ENCODE data around the gene SEMA3E. TPM values are rescaled to one million over a fixed set of nuclear protein-coding genes. Genes with fewer than 3 reads are reported as not detected.
"Not testable (repeated sequence)": the region's sequence is repeated elsewhere in the genome, so short reads cannot be mapped to it uniquely, and the experiment has no call there.

SEMA3E gene
- 0.04 TPM in 1 of 2 replicates, not detected in the other for total RNA-seq

- no peak for DNase-seq (ENCODE audit: low read depth, low spot score)
Measured at GRCh38 chr7:83648464-83649241, at the start of gene SEMA3E. Gene SEMA3E, minus strand, starts transcription at chr7:83649139.

DNA sequence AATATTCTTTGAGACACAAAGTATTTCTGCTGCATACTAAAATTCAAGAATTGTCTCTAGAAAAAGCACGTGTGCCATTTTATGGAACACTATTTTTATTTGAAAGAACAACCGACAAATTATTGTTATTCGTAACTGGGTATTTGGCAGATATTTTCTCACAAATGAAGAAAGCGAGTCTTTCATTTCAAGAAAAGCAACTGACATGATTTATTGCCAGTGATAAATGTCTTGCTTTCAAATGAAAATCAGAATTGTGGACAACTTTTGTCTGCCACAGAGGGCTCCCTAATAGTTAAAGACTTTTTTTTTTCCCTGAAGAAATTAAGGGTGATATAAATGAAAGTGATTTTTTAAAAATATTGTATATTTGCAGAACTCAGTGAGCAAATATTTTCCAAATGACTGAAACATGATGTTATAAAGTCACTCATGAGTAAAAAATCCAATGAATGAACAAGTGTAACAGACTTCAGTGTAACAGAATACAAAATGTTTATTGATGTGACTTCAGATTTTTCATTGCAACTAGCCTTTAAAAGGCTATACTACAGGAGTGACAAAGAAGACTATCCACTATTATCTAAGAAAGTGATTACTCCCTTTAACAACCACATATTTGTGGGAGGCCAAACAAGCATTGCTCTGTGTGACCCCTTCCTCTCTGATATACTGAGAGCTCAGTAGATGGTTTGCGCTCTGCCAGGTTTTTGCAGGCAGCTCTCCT lies 49.0 kb upstream of the SEMA3E start:
- no peak for DNase-seq (ENCODE audit: low read depth, low spot score)

DNA sequence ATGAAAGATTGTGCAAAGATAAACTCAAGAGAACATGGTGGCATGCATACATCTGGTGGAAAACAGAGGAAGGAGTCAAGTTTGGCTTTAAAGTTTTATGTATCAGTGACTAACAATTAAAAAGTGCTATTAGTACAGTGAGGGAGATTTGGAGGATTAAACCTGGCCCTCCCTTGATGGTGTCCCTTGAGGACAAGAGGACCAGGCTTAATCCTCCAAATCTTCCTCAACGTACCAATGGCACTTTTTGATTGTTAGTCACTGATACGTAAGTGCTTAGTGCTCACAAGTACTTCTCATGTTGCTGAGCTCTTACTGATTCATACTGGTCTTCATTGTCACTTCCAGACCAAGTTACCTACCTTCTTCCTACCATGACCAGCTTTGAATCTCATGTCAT lies 47.2 kb upstream of the SEMA3E start:
- DNase-seq (ENCODE audit: low read depth, low spot score) = no peak

DNA sequence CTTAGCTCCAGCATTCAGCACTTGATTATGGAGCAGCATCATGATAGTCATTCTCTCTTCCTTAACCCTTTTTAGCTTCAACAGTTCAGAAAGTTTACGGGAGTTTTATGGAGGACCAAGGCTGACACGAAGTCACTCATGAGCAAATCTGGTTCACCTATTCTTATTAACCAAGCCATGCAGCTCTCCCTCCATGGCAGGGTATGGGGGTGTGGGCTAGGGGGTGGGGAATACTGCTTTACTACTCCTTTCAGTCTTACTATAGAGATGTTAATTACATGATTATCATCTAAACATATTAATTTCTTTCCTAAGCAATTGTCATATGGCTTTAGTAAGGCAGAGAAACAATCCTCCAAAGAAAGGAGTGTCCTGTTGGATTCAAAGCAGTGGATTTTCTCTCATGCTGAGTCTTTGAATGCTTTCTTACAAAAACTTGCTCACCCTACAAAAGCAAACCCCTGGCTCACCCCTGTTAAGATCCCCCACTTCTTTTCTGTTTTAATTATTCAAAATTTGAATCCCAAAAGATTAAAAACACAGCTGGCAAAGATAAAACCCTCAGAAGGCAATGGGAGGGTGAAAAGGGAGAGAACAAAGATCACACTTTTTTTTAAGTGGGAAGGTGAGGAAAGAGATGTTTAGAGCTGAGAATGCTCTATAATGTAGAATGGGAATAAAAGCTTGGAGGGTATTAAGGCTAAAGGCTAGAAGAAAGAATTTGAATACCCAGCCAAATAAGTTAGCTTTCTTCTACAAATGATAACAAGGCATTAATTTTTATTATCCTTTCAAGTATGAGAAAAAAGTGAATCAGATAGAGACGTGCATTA lies 46.4 kb upstream of the SEMA3E start:
- no peak for DNase-seq (ENCODE audit: low read depth, low spot score)

- DNase-seq (ENCODE audit: low read depth, low spot score) = no peak
Measured at GRCh38 chr7:83693256-83693655, 44.3 kb upstream of the SEMA3E start.

DNA sequence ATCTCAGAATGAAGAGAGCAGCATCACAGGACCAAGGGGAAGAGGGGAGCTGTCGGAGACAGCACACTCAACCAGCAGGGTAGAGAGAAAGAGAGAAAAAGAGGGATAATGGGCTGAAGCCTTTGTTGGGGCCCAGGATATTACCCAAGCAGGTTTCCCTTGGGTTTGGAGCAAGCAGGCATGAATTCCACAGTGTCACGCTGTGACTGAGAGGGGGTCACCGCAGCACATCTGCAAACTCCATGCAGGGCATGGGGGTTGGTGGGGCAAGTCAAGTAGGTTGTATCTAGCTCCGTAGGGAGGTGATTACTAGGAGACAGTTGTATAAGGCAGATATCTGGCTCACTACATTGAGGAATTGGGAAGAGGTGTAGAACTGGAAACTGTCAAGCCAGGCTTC lies 42.2 kb upstream of the SEMA3E start:
- DNase-seq (ENCODE audit: low read depth, low spot score) = no peak

DNA sequence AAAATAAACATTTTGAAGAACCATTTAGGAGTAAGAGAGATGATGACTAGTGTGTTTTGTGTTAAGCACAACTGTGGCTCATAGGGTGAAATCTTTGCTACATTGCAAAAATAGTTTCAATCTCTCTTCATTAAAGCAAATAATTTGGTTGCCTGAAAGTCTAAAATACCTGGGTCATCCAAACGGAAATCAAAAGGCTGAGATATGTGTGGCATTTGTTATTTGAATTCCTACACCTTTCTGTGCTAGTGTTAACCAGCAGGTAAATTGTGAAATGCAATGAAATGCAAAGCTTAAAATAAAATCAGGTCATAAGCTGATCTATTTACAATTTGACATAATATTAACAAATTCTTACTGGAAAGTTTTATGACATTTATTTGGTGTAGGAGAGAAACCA lies 40.9 kb upstream of the SEMA3E start:
- DNase-seq (ENCODE audit: low read depth, low spot score) = no peak

DNA sequence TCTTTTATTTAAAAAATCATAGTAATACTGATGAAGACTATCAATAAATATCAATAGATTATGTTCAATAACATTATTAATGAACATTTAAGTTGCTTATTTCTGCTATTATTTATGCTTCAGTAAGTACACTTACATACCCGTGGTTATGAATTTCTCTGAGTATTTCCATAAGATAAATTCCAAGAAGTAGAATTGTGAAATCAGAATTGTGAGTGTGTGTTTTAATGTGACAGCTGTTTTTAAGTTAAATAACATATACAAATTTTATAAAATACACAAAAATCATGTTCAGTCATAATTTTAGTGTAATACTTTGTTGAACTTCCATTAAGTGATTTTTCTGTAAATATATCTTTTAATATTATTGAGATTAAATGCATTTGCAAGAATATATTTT lies 37.5 kb upstream of the SEMA3E start:
- no peak for DNase-seq (ENCODE audit: low read depth, low spot score)

GRCh38 chr7:83684928-83685327 lies 36.0 kb upstream of the SEMA3E start:
- DNase-seq (ENCODE audit: low read depth, low spot score) = no peak

- DNase-seq (ENCODE audit: low read depth, low spot score) = no peak
Measured at GRCh38 chr7:83681200-83681778, 32.4 kb upstream of the SEMA3E start.

- no peak for DNase-seq (ENCODE audit: low read depth, low spot score)
Measured at GRCh38 chr7:83677180-83677866, 28.4 kb upstream of the SEMA3E start.

DNA sequence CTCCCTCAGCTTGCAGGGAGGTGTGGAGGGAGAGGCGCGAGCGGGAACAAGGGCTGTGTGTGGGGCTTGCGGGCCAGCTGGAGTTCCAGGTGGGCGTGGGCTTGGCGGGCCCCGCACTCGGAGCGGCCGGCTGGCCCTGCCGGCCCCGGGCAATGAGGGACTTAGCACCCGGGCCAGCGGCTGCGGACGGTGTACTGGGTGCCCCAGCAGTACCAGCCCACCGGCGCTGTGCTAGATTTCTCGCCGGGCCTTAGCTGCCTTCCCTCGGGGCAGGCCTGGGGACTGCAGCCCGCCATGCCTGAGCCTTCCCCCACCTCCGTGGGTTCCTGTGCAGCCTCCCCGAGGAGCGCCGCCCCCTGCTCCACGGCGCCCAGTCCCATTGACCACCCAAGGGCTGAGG lies 24.4 kb upstream of the SEMA3E start:
- not testable (repeated sequence) for DNase-seq (ENCODE audit: low read depth, low spot score)

DNA sequence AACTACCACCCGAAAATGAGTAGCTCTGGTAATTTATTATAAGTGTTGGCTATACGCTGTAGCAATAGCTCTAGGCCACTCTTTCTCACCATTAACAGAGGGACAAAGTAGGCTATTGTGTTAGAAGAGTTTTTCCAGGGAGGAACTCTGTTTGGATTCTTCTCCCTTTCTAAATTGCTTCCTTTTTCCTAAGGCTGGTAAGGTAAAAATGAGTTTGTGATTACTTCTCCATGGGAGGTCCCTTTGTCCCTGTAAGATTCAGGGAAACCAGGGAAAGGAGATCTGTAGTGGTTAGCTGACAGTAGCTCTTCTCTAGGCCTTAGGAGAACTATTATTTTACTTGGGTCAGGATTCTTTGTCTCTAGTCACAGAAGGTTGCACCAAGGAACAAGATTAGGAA lies 23.2 kb upstream of the SEMA3E start:
- no peak for DNase-seq (ENCODE audit: low read depth, low spot score)

- no peak for DNase-seq (ENCODE audit: low read depth, low spot score)
Measured at GRCh38 chr7:83663131-83663530, 14.2 kb upstream of the SEMA3E start.

GRCh38 chr7:83658126-83658525 lies 9.2 kb upstream of the SEMA3E start:
- no peak for DNase-seq (ENCODE audit: low read depth, low spot score)

GRCh38 chr7:83655951-83656556 lies 7.1 kb upstream of the SEMA3E start:
- DNase-seq (ENCODE audit: low read depth, low spot score) = no peak

GRCh38 chr7:83652481-83652880 lies 3.5 kb upstream of the SEMA3E start:
- no peak for DNase-seq (ENCODE audit: low read depth, low spot score)

GRCh38 chr7:83649701-83650100 lies 762 bp upstream of the SEMA3E start:
- no peak for DNase-seq (ENCODE audit: low read depth, low spot score)

DNA sequence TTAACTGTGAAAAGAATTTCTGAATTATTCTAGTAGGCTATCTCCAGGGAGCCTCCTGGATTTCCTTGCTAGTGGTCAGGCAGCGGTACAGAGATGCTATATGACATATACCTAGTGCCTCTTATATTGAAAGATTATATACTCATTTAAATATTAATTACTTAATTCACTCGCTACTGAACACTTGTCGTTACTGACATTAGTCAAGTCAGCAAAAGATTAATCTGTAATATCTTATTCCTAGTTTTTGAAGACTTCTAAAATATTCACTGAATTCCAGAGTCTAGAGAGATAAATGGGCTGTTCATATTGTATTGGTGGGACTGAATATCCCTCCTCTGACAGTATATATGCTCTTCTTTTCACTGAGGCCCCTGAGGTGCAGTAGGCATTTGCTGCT lies 2.9 kb downstream of the SEMA3E start:
- DNase-seq (ENCODE audit: low read depth, low spot score) = no peak

GRCh38 chr7:83643739-83644138 lies 5.2 kb downstream of the SEMA3E start:
- no peak for DNase-seq (ENCODE audit: low read depth, low spot score)

- DNase-seq (ENCODE audit: low read depth, low spot score) = no peak
Measured at GRCh38 chr7:83643012-83643411, 5.9 kb downstream of the SEMA3E start.
